Activated naive CD8-positive, alpha-beta T cell (primary cell): ENCODE measurements around the gene VWA1.
"Not testable (repeated sequence)": the region's sequence is repeated elsewhere in the genome, so short reads cannot be mapped to it uniquely, and the experiment has no call there.

ENCODE experiments used
- H3K27ac Mint-ChIP-seq: one replicate; pipeline ENCODE4 v1.8.0; 2021; ENCODE audit warnings: mixed read lengths
- H3K27me3 Mint-ChIP-seq: one replicate; pipeline ENCODE4 v1.8.0; 2021; ENCODE audit warnings: mixed read lengths
- H3K36me3 Mint-ChIP-seq: one replicate; pipeline ENCODE4 v1.8.0; 2021; ENCODE audit warnings: mixed read lengths
- H3K4me1 Mint-ChIP-seq: one replicate; pipeline ENCODE4 v1.8.0; 2021; ENCODE audit warnings: low read depth, mixed read lengths
- H3K4me3 Mint-ChIP-seq: one replicate; pipeline ENCODE4 v1.8.0; 2021; ENCODE audit warnings: mild to moderate bottlenecking, mixed read lengths
- H3K9me3 Mint-ChIP-seq: one replicate; pipeline ENCODE4 v1.8.0; 2021; ENCODE audit warnings: low read depth, mixed read lengths

Gene VWA1

DNA sequence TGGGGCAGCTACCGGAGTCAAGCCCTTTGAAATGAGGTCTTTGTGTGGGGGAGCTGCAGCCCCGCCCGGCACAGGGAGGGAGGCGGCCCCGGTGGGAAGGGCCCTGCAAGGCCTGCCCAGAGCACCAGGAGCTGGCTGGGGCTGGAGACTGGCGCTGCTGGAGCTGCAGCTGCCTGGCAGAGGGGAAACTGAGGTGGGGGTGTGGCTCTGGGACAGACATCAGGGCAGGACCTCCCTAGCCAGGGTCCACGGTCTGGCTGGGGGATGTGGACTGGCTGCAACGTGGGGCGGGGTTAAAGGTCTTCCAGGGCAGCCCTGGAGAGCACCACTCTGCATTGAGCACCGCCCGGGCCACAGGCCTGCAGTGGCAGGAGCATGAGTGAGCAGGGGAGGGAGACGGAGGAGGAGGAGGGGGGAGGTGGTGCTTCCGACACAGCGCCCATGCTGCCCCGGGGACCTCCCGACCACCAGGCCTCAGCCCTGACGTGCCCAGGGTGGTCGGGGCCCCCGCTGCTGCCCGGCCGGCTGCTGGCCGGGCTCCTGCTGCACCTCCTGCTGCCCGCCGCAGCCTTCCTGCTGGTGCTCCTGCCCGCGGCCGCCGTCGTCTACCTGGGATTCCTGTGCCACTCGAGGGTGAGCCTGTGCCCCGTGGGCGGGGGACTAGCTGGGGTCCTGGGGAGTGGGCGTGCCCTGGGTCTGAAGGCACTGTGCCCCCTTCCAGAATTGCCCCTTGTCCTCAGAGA, 9.6 kb upstream of the VWA1 start:
- peaks cover 3% of the 10 kb centered on the region for H3K27me3 Mint-ChIP-seq
- H3K4me3 Mint-ChIP-seq: peak overlapping the region; percentile 32
- no peaks in the 10 kb centered on the region for H3K36me3 Mint-ChIP-seq
- H3K4me1 Mint-ChIP-seq: peaks cover 3% of the 10 kb centered on the region
- H3K27ac Mint-ChIP-seq: no peak overlapping the region
- no peaks in the 10 kb centered on the region for H3K9me3 Mint-ChIP-seq

DNA sequence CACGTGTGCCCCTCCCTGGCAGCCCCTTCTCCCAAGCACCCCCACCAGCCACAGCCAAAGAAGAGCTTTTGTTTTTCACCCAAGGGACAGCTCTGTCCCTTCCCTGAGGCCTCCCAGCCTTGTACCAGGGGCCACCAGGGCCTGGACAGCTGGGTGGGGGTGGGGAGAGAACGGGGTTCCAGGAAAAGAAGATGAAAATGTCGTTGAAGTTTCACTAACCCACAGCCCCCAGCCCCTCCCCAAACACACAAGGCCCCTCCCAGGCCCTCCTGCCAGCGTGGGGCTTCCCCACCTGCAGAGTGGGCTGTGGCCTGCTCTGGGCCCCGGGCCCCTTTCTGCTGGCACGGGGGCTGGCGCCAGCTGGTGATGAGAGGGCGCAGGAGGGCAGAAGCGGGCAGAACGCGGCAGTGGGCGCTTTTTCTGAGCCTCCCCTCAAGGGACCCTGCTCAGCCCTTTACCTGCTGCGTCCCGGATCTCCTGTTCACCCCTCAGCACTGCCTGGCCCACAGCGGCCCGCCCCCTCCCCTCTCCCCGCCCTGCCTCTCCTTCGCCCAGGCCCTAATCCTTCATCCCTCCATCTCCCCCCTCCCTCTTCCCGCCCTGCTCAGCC, 8.9 kb upstream of the VWA1 start:
- peaks cover 3% of the 10 kb centered on the region for H3K27me3 Mint-ChIP-seq
- peaks cover 3% of the 10 kb centered on the region for H3K4me1 Mint-ChIP-seq
- peak overlapping the region; percentile 32 for H3K4me3 Mint-ChIP-seq
- H3K9me3 Mint-ChIP-seq: no peaks in the 10 kb centered on the region
- no peak overlapping the region for H3K27ac Mint-ChIP-seq
- H3K36me3 Mint-ChIP-seq: no peaks in the 10 kb centered on the region

DNA sequence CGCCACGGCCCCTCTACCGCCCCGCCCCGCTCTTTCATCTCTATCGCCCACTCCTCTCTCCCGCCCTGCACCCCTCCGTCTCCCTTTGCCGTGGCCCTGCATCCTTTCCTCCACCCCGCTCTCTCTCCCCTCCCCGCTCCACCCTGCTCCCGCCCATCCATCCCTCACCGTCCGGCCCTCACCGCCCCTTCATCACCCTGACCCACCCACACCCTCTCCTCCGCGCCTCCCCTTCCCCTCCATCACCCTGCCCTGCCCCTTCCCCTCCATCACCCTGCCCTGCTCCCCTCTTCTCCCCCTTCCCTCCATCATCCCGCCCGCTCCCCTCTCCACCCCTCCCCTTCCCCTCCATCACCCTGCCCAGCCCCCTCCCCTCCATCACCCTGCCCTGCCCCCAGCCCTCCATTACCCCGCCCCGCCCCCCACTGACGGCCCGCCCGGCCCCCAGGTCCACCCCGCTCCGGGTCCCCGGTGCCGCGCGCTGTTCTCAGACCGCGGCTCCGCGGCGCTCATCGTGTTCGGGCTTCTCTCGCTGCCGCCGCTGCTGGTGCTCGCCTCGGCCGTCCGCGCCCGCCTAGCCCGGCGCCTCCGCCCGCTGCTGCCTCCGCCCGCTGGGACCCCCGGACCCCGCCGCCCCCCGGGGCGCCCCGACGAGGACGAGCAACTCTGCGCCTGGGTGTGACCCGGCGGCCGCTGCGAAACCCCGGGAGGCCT, 8.2 kb upstream of the VWA1 start:
- H3K36me3 Mint-ChIP-seq: no peaks in the 10 kb centered on the region
- H3K27me3 Mint-ChIP-seq: peaks cover 3% of the 10 kb centered on the region

DNA sequence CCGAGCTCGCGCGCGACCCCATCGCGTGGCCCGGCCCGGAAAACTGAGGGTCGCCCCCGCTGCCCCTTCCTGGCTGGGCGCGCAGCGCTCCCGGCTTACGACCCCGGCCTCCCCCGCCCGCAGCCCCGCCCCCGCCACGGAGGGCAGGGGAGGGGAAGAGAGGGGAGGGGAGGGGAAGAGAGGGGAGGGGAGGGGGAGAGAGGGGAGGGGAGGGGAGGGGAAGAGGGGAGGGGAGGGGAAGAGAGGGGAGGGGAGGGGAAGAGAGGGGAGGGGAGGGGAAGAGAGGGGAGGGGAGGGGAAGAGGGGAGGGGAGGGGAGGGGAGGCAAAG, 7.7 kb upstream of the VWA1 start:
- Mint-ChIP-seq H3K9me3 (no peaks in the 10 kb centered on the region), H3K4me1 (peaks cover 3% of the 10 kb centered on the region), H3K27ac (no peak overlapping the region), H3K27me3 (peaks cover 3% of the 10 kb centered on the region), H3K4me3 (no peak overlapping the region), H3K36me3 (no peaks in the 10 kb centered on the region)

More for the DNA sequence above, 8.2 kb upstream of the VWA1 start:
- H3K4me3 Mint-ChIP-seq: no peak overlapping the region
- H3K4me1 Mint-ChIP-seq: peaks cover 3% of the 10 kb centered on the region
- no peak overlapping the region for H3K27ac Mint-ChIP-seq
- H3K9me3 Mint-ChIP-seq: no peaks in the 10 kb centered on the region

DNA sequence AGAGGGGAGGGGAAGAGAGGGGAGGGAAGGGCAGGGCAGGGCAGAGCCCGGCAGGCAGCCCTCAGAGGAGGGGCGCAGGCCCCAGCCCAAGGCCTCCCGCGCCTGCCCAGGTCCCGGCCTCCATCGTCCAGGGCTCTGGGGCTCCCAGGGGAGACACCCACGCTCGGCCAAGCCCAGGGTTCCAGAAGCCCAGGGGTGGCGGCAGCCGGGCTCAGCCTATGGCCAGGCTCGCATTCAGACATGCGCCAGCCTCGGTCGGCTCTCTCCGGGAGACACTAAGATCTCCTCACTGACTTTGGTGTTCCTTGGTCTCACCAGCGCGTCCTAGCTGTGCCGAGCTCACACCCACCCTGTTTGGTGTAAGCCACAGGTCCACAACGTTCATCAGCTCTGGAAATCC, 7.3 kb upstream of the VWA1 start:
- H3K4me3 Mint-ChIP-seq: peak overlapping the region; percentile 51
- H3K9me3 Mint-ChIP-seq: no peaks in the 10 kb centered on the region
- H3K27me3 Mint-ChIP-seq: peaks cover 3% of the 10 kb centered on the region
- peaks cover 3% of the 10 kb centered on the region for H3K4me1 Mint-ChIP-seq
- H3K27ac Mint-ChIP-seq: no peak overlapping the region
- H3K36me3 Mint-ChIP-seq: no peaks in the 10 kb centered on the region

DNA sequence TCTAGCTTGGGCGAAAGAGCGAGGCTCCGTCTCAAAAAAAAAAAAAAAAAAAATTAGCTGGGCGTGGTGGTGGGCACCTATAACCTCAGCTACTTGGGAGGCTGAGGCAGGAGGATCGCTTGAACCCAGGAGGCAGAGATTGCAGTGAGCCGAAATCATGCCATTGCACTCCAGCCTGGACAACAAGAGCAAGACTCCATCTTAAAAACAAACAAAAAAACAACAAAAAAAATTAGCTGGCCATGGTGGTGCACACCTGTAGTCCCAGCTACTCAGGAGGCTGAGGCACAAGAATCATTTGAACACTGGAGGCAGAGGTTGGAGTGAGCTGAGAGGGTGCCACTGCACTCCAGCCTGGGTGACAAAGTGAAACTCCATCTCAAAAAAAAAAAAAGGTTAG, 6.5 kb upstream of the VWA1 start:
- H3K4me1 Mint-ChIP-seq, H3K4me3 Mint-ChIP-seq, H3K27ac Mint-ChIP-seq, H3K27me3 Mint-ChIP-seq, H3K9me3 Mint-ChIP-seq, H3K36me3 Mint-ChIP-seq: not testable (repeated sequence)

DNA sequence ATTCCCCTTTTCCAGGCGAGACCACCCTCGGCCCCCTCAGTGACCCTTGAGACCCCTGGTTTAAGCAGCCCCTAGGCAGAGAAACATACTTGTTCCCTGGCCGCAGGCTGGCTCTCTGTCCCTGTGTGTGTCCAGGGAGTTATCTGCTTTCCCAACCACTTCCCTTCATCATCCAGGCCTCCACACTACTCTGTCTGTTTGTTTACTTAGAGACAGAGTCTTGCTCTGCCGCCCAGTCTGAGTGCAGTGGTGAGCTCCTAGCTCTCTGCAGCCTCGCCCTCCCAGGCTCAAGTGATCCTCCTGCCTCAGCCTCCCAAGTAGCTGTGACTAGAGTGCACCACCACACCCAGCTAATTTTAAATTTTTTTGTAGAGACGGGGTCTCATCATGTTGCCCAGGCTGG, 5.8 kb upstream of the VWA1 start:
- Mint-ChIP-seq H3K9me3 (no peaks in the 10 kb centered on the region), H3K27ac (no peak overlapping the region), H3K4me1 (peaks cover 3% of the 10 kb centered on the region), H3K36me3 (no peaks in the 10 kb centered on the region), H3K27me3 (peaks cover 3% of the 10 kb centered on the region), H3K4me3 (no peak overlapping the region)

DNA sequence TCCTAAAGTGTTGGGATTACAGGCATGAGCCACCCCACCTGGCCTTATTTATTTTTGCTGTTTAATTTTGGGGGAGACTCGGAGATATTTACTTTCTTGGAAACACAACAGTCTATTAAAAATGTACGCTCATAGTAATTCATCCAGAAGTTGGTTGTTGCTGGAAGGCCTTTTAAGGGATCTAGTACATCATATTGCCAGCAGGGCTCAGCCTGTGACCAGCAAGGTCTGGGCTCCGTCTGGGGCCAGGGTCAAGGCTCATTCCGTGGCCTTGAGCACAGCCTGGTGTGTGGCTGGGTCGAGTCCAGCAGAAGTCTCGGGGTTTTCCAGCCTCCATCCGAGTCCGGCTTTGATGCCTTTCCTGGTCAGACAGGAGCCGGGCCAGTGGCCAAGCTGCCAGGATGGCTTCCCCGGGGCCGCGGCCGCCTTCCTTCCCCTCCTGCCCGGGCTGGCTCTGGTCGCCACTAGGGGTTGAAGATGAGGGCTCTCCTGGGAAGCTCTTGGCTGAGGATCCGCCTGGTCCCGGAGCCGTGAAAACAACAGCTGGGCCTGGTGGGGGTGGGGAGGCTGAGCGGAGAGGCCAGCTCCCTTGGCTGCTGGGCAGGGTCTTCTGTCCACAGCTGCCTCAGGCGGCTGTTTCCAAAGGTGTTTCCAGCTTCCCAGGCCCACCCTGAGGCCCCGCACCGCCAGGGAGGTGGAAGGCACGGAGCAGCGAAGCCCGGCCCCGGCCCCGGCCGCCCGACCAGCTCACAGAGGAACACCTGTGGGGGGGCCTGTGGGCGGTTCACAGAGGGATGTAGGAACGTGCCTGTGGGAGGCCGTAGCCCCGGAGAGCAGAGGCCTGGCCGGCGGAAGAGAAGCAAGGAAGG, 5.1 kb upstream of the VWA1 start:
- H3K4me1 Mint-ChIP-seq: peaks cover 7% of the 10 kb centered on the region
- H3K4me3 Mint-ChIP-seq: no peak overlapping the region

DNA sequence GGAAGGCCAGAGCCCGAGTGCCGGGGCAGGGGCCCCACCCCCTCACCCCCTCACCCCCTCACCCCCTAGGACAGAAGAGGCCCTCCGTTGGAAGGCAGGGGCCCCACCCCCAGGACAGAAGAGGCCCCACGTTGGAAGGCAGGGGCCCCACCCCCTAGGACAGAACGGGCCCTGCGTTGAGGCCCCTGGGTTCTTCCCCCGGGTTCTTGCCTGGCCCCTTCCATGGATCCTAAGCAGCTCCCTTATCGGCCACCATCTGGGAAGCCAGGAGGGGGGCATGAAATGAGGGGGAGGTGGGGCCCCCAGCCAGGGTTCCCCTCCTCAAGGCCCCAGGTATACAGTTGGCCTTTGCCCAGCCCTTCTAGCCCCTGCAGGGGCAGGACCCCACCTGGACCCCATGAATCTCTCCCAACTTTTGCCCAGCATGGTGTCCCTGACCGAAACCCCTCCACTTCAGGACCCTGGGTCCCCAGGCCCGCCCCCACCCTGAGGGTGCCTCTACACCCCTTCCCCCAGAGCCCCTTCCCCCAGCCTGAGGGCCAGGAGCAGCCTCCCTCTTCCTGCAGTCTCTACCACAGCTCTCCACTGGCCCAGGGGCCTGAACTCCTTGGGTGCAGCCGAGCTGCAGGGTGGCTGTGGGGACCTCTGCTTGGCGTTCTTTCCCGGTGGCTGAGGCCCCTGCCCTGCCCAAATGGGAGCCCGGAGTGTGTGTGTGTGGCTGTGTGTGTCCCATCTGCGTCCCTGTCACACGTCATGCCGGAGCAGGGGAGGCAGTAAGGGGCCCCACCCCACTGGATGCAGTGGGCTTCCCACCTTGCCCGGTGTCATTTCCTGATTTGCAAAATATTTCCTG, 4.3 kb upstream of the VWA1 start:
- Mint-ChIP-seq H3K27me3 (peaks cover 3% of the 10 kb centered on the region), H3K27ac (no peak overlapping the region), H3K36me3 (no peaks in the 10 kb centered on the region), H3K4me1 (peaks cover 8% of the 10 kb centered on the region), H3K9me3 (no peaks in the 10 kb centered on the region), H3K4me3 (no peak overlapping the region)

More for the DNA sequence above, 5.1 kb upstream of the VWA1 start:
- H3K9me3 Mint-ChIP-seq: no peaks in the 10 kb centered on the region
- H3K36me3 Mint-ChIP-seq: no peaks in the 10 kb centered on the region
- H3K27me3 Mint-ChIP-seq: peaks cover 3% of the 10 kb centered on the region
- no peak overlapping the region for H3K27ac Mint-ChIP-seq

DNA sequence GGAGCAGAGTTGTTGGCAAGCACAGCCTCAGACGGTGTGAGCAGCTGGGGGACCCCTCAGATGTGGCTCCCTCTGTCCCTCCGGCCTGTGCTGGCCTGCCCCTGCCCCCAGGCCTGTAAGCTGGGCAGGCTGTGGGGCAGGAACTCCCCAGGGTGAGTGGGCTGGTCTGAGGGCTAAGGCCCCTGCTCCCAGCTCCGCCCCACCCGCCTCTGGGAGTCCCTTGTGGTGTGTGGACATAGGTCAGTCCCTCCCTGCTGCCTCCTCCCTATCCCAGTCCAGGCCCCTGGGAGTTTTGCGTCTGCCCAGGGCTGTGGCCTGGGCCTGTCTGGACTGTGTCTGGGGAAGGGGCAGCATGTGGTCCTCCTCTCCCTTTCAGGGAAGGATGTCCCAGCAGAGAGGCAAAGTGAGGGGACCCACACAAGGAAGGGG, 3.6 kb upstream of the VWA1 start:
- H3K36me3 Mint-ChIP-seq: no peaks in the 10 kb centered on the region
- no peaks in the 10 kb centered on the region for H3K9me3 Mint-ChIP-seq
- peaks cover 3% of the 10 kb centered on the region for H3K27me3 Mint-ChIP-seq
- H3K27ac Mint-ChIP-seq: no peak overlapping the region
- no peak overlapping the region for H3K4me3 Mint-ChIP-seq
- peaks cover 11% of the 10 kb centered on the region for H3K4me1 Mint-ChIP-seq

DNA sequence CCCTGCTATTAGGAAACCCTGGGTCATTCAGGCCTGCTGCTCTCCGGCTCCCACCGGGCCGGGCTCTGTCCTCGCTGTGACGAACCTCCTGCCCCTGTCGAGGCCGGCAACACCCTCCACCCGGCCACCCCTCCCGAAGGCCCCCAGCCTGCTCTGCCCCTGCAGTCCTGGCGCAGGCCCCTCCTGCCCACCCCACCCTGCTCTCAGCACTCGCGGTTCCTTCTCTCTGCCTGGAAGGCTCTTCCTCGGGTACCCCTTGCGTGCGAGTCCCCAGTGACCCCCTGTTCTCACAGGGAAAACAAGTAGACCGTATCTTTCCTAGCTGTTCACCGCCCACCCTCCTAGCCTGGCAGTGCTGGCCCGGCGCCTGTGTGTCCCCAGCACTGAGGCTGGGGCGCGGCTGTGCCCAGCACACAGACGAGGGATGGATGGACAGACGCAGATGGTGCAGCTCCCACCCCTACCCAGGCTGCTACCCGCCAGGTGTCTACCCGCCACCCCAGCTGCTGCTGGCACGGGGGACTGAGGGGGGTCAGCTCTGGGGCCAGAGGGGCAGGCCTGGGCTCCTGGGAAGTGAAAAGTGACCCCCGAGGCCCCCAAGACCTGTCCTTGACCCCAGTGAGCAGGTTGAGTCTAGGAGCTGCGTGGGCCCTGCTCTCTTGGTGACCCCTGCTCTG, 3.1 kb upstream of the VWA1 start:
- H3K9me3 Mint-ChIP-seq: no peaks in the 10 kb centered on the region
- no peaks in the 10 kb centered on the region for H3K36me3 Mint-ChIP-seq
- H3K4me1 Mint-ChIP-seq: peaks cover 11% of the 10 kb centered on the region
- no peak overlapping the region for H3K27ac Mint-ChIP-seq
- peaks cover 3% of the 10 kb centered on the region for H3K27me3 Mint-ChIP-seq
- H3K4me3 Mint-ChIP-seq: no peak overlapping the region

DNA sequence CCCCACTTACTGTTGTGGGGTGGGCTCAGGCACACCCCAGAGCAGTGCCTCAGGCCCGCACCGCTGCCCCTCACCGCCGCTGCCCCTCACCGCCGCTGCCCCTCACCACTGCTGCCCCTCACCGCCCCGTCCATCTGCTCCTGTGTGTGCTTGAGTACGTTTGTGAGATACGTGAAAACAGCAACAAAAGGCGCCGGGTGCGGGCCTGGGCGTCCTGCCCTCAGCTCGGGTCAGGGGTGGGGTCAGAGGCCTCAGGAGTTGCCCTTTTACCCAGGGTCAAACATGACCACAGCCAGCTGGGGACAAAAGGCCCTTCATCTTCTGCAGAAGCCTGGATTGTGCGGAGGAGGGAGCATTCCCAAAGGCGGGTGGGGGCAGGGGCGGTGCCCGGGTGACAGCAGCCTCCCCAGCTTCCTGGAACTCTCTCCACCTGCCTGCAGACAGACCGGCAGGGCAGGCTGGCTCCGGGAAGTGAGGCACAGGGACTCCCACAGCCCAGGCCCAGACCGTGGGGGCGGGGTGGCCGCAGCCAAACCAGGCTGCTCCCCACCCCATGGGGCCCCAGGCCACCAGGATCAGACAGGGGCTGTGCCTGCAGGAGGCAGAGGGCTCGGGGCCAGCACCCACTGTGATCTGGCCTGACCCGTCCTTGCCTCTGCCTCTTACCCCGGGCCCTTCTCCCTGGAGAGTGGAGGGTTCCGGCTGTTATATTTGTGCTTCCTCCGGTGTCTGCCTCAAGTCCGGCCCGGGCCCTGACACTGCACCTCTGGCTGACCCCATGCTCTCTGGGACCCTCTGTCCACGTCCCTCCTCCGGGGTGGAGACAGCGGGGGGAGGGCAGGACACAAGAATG, 2.3 kb upstream of the VWA1 start:
- H3K4me3 Mint-ChIP-seq: no peak overlapping the region
- no peaks in the 10 kb centered on the region for H3K36me3 Mint-ChIP-seq
- no peak overlapping the region for H3K27ac Mint-ChIP-seq
- peaks cover 11% of the 10 kb centered on the region for H3K4me1 Mint-ChIP-seq
- H3K9me3 Mint-ChIP-seq: no peaks in the 10 kb centered on the region
- H3K27me3 Mint-ChIP-seq: peaks cover 3% of the 10 kb centered on the region

DNA sequence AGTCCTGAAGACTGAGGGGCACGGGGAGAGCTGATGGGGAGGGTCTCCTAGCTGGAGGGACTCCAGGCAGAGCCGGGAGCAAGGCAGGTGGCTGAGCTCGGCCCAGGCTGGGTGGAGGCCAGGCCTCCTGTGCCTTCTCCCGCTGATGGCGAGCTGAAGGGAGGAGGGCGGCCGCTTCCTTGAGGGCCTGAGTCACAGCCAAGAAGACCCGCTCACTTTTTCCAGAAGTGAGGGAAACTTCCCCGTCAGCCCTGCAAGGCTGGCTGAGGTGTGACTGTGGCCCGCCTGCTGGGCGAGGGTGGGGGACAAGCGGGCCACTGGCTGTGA, 1.7 kb upstream of the VWA1 start:
- Mint-ChIP-seq H3K4me3 (no peak overlapping the region), H3K27ac (no peak overlapping the region), H3K27me3 (no peaks in the 10 kb centered on the region)

More for the DNA sequence above, 1.7 kb upstream of the VWA1 start:
- no peaks in the 10 kb centered on the region for H3K36me3 Mint-ChIP-seq
- H3K4me1 Mint-ChIP-seq: peaks cover 8% of the 10 kb centered on the region
- no peaks in the 10 kb centered on the region for H3K9me3 Mint-ChIP-seq
